ENCODE measurements around the gene ZKSCAN7. TPM values are rescaled to one million over a fixed set of nuclear protein-coding genes. Genes with fewer than 3 reads are reported as not detected.
A peak's percentile ranks its signal among the peaks of the same experiment; 100 is the strongest.

The ZKSCAN7 gene
- total and polyA plus RNA-seq, 2 of the 13 experiments (the other 11 are each of a cell fraction or from before 2014, with no cell fraction given) = 2.3 to 3.8 TPM

- TF ChIP-seq ZBTB10 (CRISPR knock-in tag; IDR thresholded peaks at IDR 0.05; ENCODE audit: borderline replicate concordance) (no peak), PHF5A (CRISPR knock-in tag; IDR thresholded peaks at IDR 0.05; ENCODE audit: low read depth, unreplicated experiment) (no peak), MTF2 (CRISPR knock-in tag; IDR thresholded peaks at IDR 0.05; ENCODE audit: borderline replicate concordance) (no peak; the same call in none of the 2 replicates), MEIS1 (CRISPR knock-in tag; IDR thresholded peaks at IDR 0.05; ENCODE audit: borderline replicate concordance) (no peak), SNAPC4 (CRISPR knock-in tag; IDR thresholded peaks at IDR 0.05) (no peak), CBX2 (IDR thresholded peaks at IDR 0.05; ENCODE audit: low read depth, low read length) (no peak), CBX2 (CRISPR knock-in tag; IDR thresholded peaks at IDR 0.05; ENCODE audit: low read depth) (no peak), ELF4 (CRISPR knock-in tag; IDR thresholded peaks at IDR 0.05; ENCODE audit: borderline replicate concordance) (peak; percentile 58; the same call in 1 of the 2 replicates), ZNF660 (CRISPR knock-in tag; IDR thresholded peaks at IDR 0.05; ENCODE audit: borderline replicate concordance, low read depth) (no peak), ZNF281 (CRISPR knock-in tag; IDR thresholded peaks at IDR 0.05; ENCODE audit: borderline replicate concordance) (no peak), TMF1 (CRISPR knock-in tag; IDR thresholded peaks at IDR 0.05; ENCODE audit: low read depth) (no peak), ZNF775 (CRISPR knock-in tag; IDR thresholded peaks at IDR 0.05; ENCODE audit: borderline replicate concordance) (no peak), MXD4 (CRISPR knock-in tag; IDR thresholded peaks at IDR 0.05) (no peak), TCF12 (IDR thresholded peaks at IDR 0.05) (no peak), TCF12 (CRISPR knock-in tag; IDR thresholded peaks at IDR 0.05) (0 out of 2 replicates have a peak, but pooled peaks have one; percentile 55)
These were observed at the start of gene ZKSCAN7 (continued) for GRCh38 chr3:44554626-44555592.
